Upper lobe of left lung (tissue), 4 donors: ENCODE results near the gene ABCC4.

ENCODE experiments used
- EP300 ChIP-seq, 4 donors: sonication (generic); formaldehyde crosslinking; IDR thresholded peaks; one replicate each; pipeline ENCODE4 v1.5.1; 2017; ENCODE audit warnings: antibody characterized with exemption in 4 of 4, control low read depth in 2 of 4
- POLR2A ChIP-seq, 4 donors: fragments of 450-650 bp; IDR thresholded peaks; one replicate each; pipeline ENCODE4 v1.5.1; 2016 to 2017; ENCODE audit warnings: antibody characterized with exemption in 4 of 4, mild to moderate bottlenecking in 2 of 4
- TF ChIP-seq, protein P1 (sequence below), 6 experiments: fragments of 450-650 bp in 4 of 6; fragments of 200-600 bp in 2 of 6; sonication (generic) in 2 of 6; IDR thresholded peaks; one replicate each; pipeline ENCODE4 v1.5.1; 2016 to 2019; ENCODE audit warnings: antibody characterized with exemption in 6 of 6

DNA sequence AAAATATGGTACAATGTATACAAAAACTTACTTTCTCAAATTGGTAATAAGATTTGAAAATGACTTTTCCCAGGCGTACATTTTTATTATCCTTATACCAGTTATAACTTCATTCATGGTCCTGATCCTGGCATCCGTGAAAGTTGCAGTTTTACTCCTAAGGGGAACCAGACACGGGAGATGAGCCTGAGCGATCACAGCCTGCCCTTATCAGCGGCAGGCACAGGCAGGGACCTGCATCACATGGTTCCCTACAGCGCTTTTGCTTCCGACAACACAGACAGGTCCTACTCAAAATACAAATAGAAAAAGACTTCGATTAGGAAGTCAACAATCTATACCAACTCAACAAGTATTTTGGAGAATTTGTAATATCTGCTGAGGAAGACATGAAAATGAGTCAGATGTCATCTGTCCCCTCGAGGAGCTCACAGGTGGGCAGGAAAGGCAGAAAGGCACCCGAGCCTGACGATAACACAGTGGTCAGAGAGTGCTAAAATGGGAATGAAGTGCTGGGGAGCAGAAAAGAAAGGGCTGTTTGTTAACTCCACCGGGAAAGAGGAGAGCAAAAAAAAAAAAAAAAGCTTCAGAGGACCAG is 93.4 kb downstream of the ABCC4 start:
- TF ChIP-seq EP300 (IDR thresholded peaks at IDR 0.05), result no peak
- TF ChIP-seq, protein P1, sequence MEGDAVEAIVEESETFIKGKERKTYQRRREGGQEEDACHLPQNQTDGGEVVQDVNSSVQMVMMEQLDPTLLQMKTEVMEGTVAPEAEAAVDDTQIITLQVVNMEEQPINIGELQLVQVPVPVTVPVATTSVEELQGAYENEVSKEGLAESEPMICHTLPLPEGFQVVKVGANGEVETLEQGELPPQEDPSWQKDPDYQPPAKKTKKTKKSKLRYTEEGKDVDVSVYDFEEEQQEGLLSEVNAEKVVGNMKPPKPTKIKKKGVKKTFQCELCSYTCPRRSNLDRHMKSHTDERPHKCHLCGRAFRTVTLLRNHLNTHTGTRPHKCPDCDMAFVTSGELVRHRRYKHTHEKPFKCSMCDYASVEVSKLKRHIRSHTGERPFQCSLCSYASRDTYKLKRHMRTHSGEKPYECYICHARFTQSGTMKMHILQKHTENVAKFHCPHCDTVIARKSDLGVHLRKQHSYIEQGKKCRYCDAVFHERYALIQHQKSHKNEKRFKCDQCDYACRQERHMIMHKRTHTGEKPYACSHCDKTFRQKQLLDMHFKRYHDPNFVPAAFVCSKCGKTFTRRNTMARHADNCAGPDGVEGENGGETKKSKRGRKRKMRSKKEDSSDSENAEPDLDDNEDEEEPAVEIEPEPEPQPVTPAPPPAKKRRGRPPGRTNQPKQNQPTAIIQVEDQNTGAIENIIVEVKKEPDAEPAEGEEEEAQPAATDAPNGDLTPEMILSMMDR (IDR thresholded peaks at IDR 0.05), result no peak
- TF ChIP-seq POLR2A (IDR thresholded peaks at IDR 0.05), result no peak
